ENCODE measurements around the gene CTIF.
A peak's percentile ranks its signal among the peaks of the same experiment; 100 is the strongest.

The CTIF gene

GRCh38 chr18:48740851-48741485 is 202.1 kb downstream of the CTIF start:
- Histone ChIP-seq H4K20me1 (0 out of 2 replicates have a peak, but pooled peaks cover 7% of the 10 kb centered on the region), H3K4me2 (no peak overlapping the region), H3K4me3 (no peak overlapping the region), H3K9ac (no peak overlapping the region), H3K27me3 (no peaks in the 10 kb centered on the region), H3K4me1 (no peaks in the 10 kb centered on the region), H3K36me3 (no peaks in the 10 kb centered on the region; the same call in 1 of the 2 replicates), H3K27ac (no peak overlapping the region), H3K9me3 (no peaks in the 10 kb centered on the region)
- no peak for TF ChIP-seq Cebpa-rat (IDR thresholded peaks at IDR 0.05)

GRCh38 chr18:48741866-48742265 is 203.0 kb downstream of the CTIF start:
- Histone ChIP-seq H3K4me2 (no peak overlapping the region), H3K4me1 (no peaks in the 10 kb centered on the region), H4K20me1 (0 out of 2 replicates have a peak, but pooled peaks cover 5% of the 10 kb centered on the region), H3K9me3 (no peaks in the 10 kb centered on the region), H3K36me3 (no peaks in the 10 kb centered on the region; the same call in 1 of the 2 replicates), H3K27ac (no peak overlapping the region), H3K4me3 (no peak overlapping the region), H3K27me3 (no peaks in the 10 kb centered on the region), H3K9ac (no peak overlapping the region)
- no peak for TF ChIP-seq Cebpa-rat (IDR thresholded peaks at IDR 0.05)

GRCh38 chr18:48742304-48742703 is 203.5 kb downstream of the CTIF start:
- Histone ChIP-seq H4K20me1 (0 out of 2 replicates have a peak, but pooled peaks cover under 1% of the 10 kb centered on the region), H3K27me3 (no peaks in the 10 kb centered on the region), H3K27ac (no peak overlapping the region), H3K4me1 (no peaks in the 10 kb centered on the region), H3K4me2 (no peak overlapping the region), H3K9ac (no peak overlapping the region), H3K9me3 (no peaks in the 10 kb centered on the region), H3K36me3 (no peaks in the 10 kb centered on the region), H3K4me3 (no peak overlapping the region)
- TF ChIP-seq Cebpa-rat (IDR thresholded peaks at IDR 0.05): no peak

GRCh38 chr18:48742706-48743475 is 204.1 kb downstream of the CTIF start:
- no peak overlapping the region for H3K4me2 ChIP-seq
- TF ChIP-seq Cebpa-rat (IDR thresholded peaks at IDR 0.05): no peak
- no peak overlapping the region for H3K27ac ChIP-seq
- no peaks in the 10 kb centered on the region for H3K9me3 ChIP-seq
- no peaks in the 10 kb centered on the region for H4K20me1 ChIP-seq
- H3K27me3 ChIP-seq: no peaks in the 10 kb centered on the region
- H3K9ac ChIP-seq: no peak overlapping the region
- no peak overlapping the region for H3K4me3 ChIP-seq
- H3K4me1 ChIP-seq: no peaks in the 10 kb centered on the region
- H3K36me3 ChIP-seq: no peaks in the 10 kb centered on the region

GRCh38 chr18:48743886-48744285 is 205.1 kb downstream of the CTIF start:
- Histone ChIP-seq H3K36me3 (no peaks in the 10 kb centered on the region), H3K9me3 (no peaks in the 10 kb centered on the region), H3K27ac (no peak overlapping the region), H3K4me3 (no peak overlapping the region), H3K9ac (no peak overlapping the region), H3K27me3 (no peaks in the 10 kb centered on the region), H3K4me1 (no peaks in the 10 kb centered on the region), H3K4me2 (no peak overlapping the region), H4K20me1 (no peaks in the 10 kb centered on the region)
- no peak for TF ChIP-seq Cebpa-rat (IDR thresholded peaks at IDR 0.05)

GRCh38 chr18:48745293-48745692 is 206.5 kb downstream of the CTIF start:
- TF ChIP-seq Cebpa-rat (IDR thresholded peaks at IDR 0.05): no peak
- no peak overlapping the region for H3K4me2 ChIP-seq

GRCh38 chr18:48749768-48750167 is 210.9 kb downstream of the CTIF start:
- TF ChIP-seq Cebpa-rat (IDR thresholded peaks at IDR 0.05): no peak
- Histone ChIP-seq H3K9ac (no peak overlapping the region), H3K9me3 (no peaks in the 10 kb centered on the region), H3K4me3 (no peak overlapping the region), H4K20me1 (peaks cover 14% of the 10 kb centered on the region; the same call in 1 of the 2 replicates), H3K36me3 (no peaks in the 10 kb centered on the region), H3K27ac (no peak overlapping the region), H3K4me2 (peak overlapping the region; percentile 58), H3K4me1 (peaks cover 21% of the 10 kb centered on the region), H3K27me3 (no peaks in the 10 kb centered on the region)

More at GRCh38 chr18:48745293-48745692, 206.5 kb downstream of the CTIF start:
- H4K20me1 ChIP-seq: peaks cover 2% of the 10 kb centered on the region; the same call in 1 of the 2 replicates
- H3K4me3 ChIP-seq: no peak overlapping the region
- no peak overlapping the region for H3K9ac ChIP-seq
- H3K27me3 ChIP-seq: no peaks in the 10 kb centered on the region
- no peak overlapping the region for H3K27ac ChIP-seq
- no peaks in the 10 kb centered on the region for H3K36me3 ChIP-seq
- H3K4me1 ChIP-seq: peaks cover 13% of the 10 kb centered on the region
- no peaks in the 10 kb centered on the region for H3K9me3 ChIP-seq

GRCh38 chr18:48750485-48751175 is 211.8 kb downstream of the CTIF start:
- H3K27ac ChIP-seq: no peak overlapping the region
- H3K9ac ChIP-seq: no peak overlapping the region

GRCh38 chr18:48751727-48752468 is 213.1 kb downstream of the CTIF start:
- H3K4me3 ChIP-seq: no peak overlapping the region
- no peaks in the 10 kb centered on the region for H3K27me3 ChIP-seq
- no peak overlapping the region for H3K4me2 ChIP-seq
- H3K27ac ChIP-seq: no peak overlapping the region
- peaks cover 14% of the 10 kb centered on the region; the same call in 1 of the 2 replicates for H4K20me1 ChIP-seq
- H3K36me3 ChIP-seq: no peaks in the 10 kb centered on the region
- TF ChIP-seq Cebpa-rat (IDR thresholded peaks at IDR 0.05): no peak
- no peak overlapping the region for H3K9ac ChIP-seq
- peaks cover 21% of the 10 kb centered on the region for H3K4me1 ChIP-seq
- no peaks in the 10 kb centered on the region for H3K9me3 ChIP-seq

More at GRCh38 chr18:48750485-48751175, 211.8 kb downstream of the CTIF start:
- no peaks in the 10 kb centered on the region for H3K36me3 ChIP-seq
- peaks cover 21% of the 10 kb centered on the region for H3K4me1 ChIP-seq
- H3K27me3 ChIP-seq: no peaks in the 10 kb centered on the region
- peaks cover 14% of the 10 kb centered on the region; the same call in 1 of the 2 replicates for H4K20me1 ChIP-seq
- no peaks in the 10 kb centered on the region for H3K9me3 ChIP-seq
- H3K4me3 ChIP-seq: no peak overlapping the region
- peak overlapping the region; percentile 58 for H3K4me2 ChIP-seq
- TF ChIP-seq Cebpa-rat (IDR thresholded peaks at IDR 0.05): no peak
